Fibroblast of gingiva (primary cell): Measurements from ENCODE around the gene VSTM2L.

ENCODE experiments used
- DNase-seq: peaks from one replicate; pipeline ENCODE4 v3.0.0-alpha.2; 2011; ENCODE audit warnings: low read depth

Gene VSTM2L

GRCh38 chr20:37990571-37991151 is 87.7 kb downstream of the VSTM2L start:
- no peak for DNase-seq

GRCh38 chr20:37991157-37991866 is 88.4 kb downstream of the VSTM2L start:
- no peak for DNase-seq

GRCh38 chr20:37991908-37992307 is 89.0 kb downstream of the VSTM2L start:
- no peak for DNase-seq

DNA sequence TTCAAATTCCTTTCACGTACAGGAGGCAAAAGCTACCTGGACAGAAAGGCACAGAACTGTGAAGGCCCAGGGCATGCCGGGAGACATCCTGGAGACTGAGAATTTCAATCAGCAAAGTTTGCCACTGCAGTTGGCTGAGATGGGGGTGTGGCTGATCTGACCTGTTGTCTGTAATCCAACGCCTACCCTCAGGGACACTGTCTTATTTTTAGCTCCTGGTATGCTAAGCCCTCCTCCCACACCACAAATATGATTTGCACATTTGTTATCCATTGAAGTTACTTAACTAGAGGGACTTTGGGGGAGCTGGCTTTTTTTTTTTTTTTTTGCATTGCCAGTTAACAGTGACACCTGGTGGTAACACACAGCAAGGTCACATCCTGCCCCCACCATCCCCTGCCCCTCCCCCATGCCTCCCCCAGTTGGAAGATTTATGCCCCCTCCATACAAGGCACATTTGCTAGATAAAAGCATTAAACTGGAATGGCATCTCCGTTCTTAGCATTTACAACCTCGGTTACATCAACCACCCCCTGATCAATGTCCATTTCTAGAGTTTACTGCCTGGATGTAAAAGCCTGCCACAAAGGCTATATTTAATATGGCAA is 90.0 kb downstream of the VSTM2L start:
- DNase-seq, result peak; percentile 89

DNA sequence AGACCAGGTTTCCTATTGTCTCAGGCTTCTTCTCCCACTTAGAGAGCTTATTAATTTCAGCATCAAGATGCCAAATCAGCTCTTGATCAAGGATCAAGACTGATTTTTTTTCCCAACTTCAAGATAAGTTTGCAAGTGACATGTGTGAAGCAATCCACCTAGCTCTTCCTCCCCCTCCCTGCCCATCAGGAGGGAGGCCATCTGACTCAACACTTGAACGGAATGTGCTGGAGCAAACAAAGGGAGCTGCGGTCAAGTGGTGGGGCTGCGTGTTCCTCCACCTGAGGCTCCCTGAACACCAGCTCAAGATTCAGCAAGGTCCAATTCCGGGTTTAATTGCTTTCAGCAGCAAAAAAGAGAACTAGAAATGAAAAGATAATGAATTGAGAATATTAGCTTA is 91.6 kb downstream of the VSTM2L start:
- peak; percentile 42 for DNase-seq
